ENCODE results near the gene WIPF2.
A peak's percentile ranks its signal among the peaks of the same experiment; 100 is the strongest.

WIPF2 gene

GRCh38 chr17:40190197-40191021 is 28.7 kb upstream of the WIPF2 start (continued):
- no peak for TF ChIP-seq ZBTB49 (tag by site-specific recombination; IDR thresholded peaks at IDR 0.05; ENCODE audit: low read depth)
- no peak for TF ChIP-seq ZNF394 (tag by site-specific recombination; IDR thresholded peaks at IDR 0.05; ENCODE audit: borderline replicate concordance)
- no peak for TF ChIP-seq ZNF354C (tag by site-specific recombination; IDR thresholded peaks at IDR 0.05; ENCODE audit: borderline replicate concordance, low read depth)
- TF ChIP-seq ZNF335 (tag by site-specific recombination; conservative IDR thresholded peaks at IDR 0.05): no peak
- TF ChIP-seq ZNF791 (tag by site-specific recombination; IDR thresholded peaks at IDR 0.05): no peak
- no peak for TF ChIP-seq ZNF10 (tag by site-specific recombination; IDR thresholded peaks at IDR 0.05)
- no peak for TF ChIP-seq KLF16 (tag by site-specific recombination; IDR thresholded peaks at IDR 0.05)
- no peak for TF ChIP-seq ZNF239 (tag by site-specific recombination; IDR thresholded peaks at IDR 0.05)
- no peak for TF ChIP-seq OSR2 (tag by site-specific recombination; IDR thresholded peaks at IDR 0.05)
- TF ChIP-seq CTCF (tag by site-specific recombination; IDR thresholded peaks at IDR 0.05): peak; percentile 93
- no peak for TF ChIP-seq ZNF548 (tag by site-specific recombination; IDR thresholded peaks at IDR 0.05)
- TF ChIP-seq ZNF133 (tag by site-specific recombination; IDR thresholded peaks at IDR 0.05): no peak
- TF ChIP-seq PBX3 (CRISPR knock-in tag; IDR thresholded peaks at IDR 0.05): no peak
- TF ChIP-seq YY1 (tag by site-specific recombination; IDR thresholded peaks at IDR 0.05): no peak
- no peak for TF ChIP-seq ZNF580 (tag by site-specific recombination; IDR thresholded peaks at IDR 0.05)
- TF ChIP-seq ZBTB26 (tag by site-specific recombination; optimal IDR thresholded peaks at IDR 0.05): no peak
- TF ChIP-seq SP3 (tag by site-specific recombination; IDR thresholded peaks at IDR 0.05): no peak
- TF ChIP-seq PATZ1 (tag by site-specific recombination; IDR thresholded peaks at IDR 0.05): peak; percentile 16; the same call in 1 of the 2 replicates
- no peak for TF ChIP-seq ZNF19 (tag by site-specific recombination; IDR thresholded peaks at IDR 0.05; ENCODE audit: low read depth)
- peak; percentile 91 for TF ChIP-seq SCRT2 (tag by site-specific recombination; IDR thresholded peaks at IDR 0.05)
- TF ChIP-seq ZNF184 (tag by site-specific recombination; IDR thresholded peaks at IDR 0.05): no peak
- no peak for TF ChIP-seq RBAK (tag by site-specific recombination; IDR thresholded peaks at IDR 0.05)
- no peak for TF ChIP-seq ZNF214 (tag by site-specific recombination; IDR thresholded peaks at IDR 0.05; ENCODE audit: borderline replicate concordance)
- no peak for TF ChIP-seq ZNF48 (tag by site-specific recombination; IDR thresholded peaks at IDR 0.05)
- TF ChIP-seq ZBTB8A (tag by site-specific recombination; IDR thresholded peaks at IDR 0.05): peak; percentile 65
- no peak for TF ChIP-seq ZNF398 (tag by site-specific recombination; IDR thresholded peaks at IDR 0.05)
- TF ChIP-seq ZNF169 (tag by site-specific recombination; IDR thresholded peaks at IDR 0.05): no peak
- no peak for TF ChIP-seq TCF7L2 (IDR thresholded peaks at IDR 0.05; ENCODE audit: borderline replicate concordance, low read depth, low read length)
